Colon (tissue), 2 donors: ENCODE data around the gene COL6A5.
"Not testable (repeated sequence)": the region's sequence is repeated elsewhere in the genome, so short reads cannot be mapped to it uniquely, and the experiment has no call there.

Experiments used
- FAIRE-seq: peaks from 2 replicates; lab custom pipeline; 2012; peaks lifted over from hg19 to GRCh38; lab: Jason Lieb, UNC
- donor health status: control.
- donor health status: control.

COL6A5 gene

DNA sequence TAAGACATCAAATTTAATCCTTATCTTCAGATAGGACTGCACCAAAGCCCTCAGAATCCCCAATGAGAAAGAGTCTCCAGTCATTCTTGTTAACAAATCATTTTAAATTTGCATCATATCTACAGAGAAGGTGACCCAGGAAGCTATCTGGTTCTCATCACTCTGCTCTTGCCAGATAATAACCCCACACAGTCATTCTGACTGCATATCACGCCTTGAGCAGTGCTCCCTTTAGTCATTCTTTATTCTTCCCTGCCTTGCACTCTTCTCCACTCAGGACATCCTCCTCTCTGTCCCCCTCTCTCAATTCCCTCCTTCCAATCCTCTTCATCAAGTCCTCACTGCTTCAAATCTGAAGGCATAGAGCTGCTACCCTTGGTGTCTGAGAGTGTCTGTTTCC lies 87.8 kb downstream of the COL6A5 start:
- no peak for FAIRE-seq

DNA sequence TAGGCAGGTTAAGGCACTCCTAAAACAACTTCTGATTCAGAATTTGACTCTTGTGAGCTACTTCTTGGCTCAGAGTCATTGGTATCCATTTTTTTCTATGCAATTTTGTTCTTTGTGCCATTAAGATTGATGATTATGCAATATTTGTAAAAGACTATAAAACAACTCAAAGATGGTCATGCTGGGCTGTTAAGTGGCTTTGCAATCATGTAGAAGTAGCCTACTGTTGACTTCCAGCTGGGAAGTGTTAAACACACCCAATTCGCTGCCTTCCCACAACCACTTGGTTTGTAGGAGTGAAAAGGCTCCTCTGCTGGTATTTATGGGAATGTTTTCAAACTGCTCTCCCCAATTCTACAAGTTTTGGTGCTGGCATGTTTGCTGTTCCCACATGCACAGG lies 96.8 kb downstream of the COL6A5 start:
- no peak for FAIRE-seq

DNA sequence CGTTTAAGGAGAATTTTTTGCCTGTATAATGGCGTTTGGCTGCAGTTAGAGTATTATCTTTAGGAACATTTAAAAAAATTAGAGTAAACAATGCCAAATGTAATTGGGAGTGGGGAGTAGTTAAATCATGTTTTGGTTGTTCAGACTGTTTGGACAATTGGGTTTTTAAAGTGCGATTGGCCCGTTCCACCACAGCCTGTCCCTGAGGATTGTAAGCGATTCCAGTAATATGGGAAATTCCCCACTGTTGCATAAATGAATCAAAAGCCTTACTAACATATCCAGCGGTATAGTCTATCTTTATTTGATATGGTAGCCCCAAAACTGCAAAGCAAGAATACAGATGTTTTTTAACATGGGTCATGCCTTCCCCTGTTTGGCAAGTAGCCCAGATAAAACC lies 101.4 kb downstream of the COL6A5 start:
- FAIRE-seq: not testable (repeated sequence)

GRCh38 chr3:130448155-130448554 lies 102.7 kb downstream of the COL6A5 start:
- not testable (repeated sequence) for FAIRE-seq

- FAIRE-seq: no peak
Measured at GRCh38 chr3:130456540-130456939, 111.1 kb downstream of the COL6A5 start.

DNA sequence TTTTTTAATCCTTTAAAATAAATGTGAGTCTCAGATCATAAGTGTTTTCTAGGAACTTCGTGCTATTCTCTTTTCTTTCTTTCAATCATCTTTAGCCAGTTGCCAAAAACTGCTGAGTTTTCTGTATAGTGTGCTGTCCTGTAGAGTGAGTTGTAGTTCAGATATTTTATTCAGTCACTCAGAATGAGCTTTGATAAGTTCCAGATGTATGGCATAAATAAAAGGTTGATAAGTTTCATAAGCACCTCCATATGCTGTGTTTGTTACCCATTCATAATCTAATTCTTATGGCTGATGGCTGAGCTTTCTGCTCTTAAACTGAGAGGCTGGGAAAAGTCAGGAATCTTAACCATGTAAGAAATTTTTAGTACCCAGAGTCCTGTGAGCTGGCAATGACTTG lies 112.2 kb downstream of the COL6A5 start:
- FAIRE-seq: no peak

DNA sequence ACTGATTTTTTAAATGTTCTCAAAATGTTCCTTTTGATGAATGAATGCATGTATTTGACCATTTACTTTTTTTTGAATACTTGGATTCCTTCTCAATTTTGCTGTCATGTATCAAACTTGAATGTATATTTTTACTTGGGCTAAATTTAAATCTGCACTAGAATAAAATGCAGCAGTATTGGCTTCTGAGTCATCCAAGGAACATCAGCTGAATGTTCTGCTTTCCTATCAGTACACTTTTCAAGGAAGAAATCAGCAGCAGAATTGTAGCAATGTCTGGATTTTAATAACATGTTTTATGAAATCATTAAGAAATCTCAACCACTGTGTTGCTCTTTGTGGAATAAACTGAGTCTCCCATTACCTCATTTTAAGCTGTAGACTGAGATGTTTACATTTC lies 114.5 kb downstream of the COL6A5 start:
- FAIRE-seq: no peak

DNA sequence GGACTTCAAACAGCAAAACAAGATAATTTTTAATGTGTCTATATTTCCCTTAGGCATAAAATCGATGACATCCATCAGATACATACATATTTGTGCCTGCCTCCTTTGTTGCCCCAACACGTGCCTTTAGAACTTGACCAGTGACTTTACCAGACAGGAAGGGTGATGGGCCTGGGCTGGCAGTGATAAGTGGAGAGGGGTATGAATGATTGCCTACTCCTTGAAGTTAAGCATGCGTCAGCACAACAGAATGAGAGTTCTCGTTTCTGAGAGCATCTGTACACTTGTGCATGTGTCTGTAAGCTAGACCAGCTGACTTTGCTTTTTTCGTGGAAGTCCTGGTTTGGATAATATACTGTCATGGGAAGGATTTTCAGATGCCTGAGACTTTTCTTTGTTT lies 116.6 kb downstream of the COL6A5 start:
- no peak for FAIRE-seq

GRCh38 chr3:130463221-130463620 lies 117.7 kb downstream of the COL6A5 start:
- no peak for FAIRE-seq

DNA sequence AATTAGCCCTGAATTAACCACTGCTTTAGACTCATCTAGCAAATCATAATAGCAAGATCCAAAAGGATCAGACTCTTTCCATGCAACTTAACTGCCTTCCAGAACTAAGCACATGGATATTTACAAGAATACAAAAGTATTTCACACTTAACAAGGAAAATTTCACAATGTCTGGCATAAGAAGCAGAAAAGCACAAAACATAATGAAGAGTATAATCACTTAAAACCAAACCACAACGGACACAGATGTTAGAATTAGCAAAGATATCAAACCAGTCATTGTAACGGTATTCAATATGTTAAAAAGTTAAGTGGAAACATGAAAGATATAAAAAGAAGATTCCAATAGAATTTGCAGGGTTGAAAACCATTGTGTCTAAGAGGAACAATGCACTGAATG lies 120.0 kb downstream of the COL6A5 start:
- FAIRE-seq: no peak

GRCh38 chr3:130468311-130468710 lies 122.8 kb downstream of the COL6A5 start:
- FAIRE-seq: no peak

- FAIRE-seq: no peak
Measured at GRCh38 chr3:130470126-130470525, 124.7 kb downstream of the COL6A5 start.

- no peak for FAIRE-seq
Measured at GRCh38 chr3:130473416-130473815, 127.9 kb downstream of the COL6A5 start.

GRCh38 chr3:130480736-130481135 lies 135.3 kb downstream of the COL6A5 start:
- FAIRE-seq: no peak

DNA sequence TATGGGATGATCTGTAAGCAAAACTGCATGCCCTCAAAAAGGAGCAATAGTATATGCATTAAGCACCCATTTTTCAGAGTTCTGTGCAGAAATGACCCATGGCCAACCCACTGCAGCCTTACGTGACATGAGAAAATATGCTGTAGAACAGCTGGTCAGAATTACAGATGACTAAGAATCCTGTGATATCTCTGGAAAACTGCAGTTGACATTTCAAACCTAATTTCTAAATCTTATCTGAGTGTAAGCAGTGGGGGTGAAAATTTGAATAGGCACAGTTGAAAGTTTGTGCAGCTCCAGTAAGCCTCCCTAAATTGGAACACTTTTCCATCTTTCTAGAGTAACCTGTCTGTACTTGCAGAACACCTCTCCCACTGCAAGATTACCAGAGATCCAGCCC lies 142.8 kb downstream of the COL6A5 start:
- FAIRE-seq: no peak

- no peak for FAIRE-seq
Measured at GRCh38 chr3:130488769-130489450, 143.4 kb downstream of the COL6A5 start.

DNA sequence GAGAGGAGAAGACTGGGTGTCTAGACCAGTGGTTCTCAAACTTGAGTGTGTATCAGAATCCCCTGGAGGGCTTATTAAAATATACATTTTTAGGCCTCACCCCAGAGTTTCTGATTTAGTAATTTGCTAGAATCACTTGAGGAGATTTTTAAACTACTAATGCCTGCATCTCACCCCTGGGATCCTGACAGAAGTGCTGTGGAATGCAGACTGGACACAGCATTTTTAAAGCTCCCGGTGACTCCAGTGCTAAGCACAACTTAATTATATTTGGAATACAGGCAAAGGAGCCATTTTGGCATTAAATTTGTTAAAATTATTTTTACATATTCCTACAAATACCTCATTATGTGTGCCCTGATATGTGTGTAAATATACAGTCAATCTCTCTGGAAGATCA lies 144.8 kb downstream of the COL6A5 start:
- no peak for FAIRE-seq

GRCh38 chr3:130491431-130491830 lies 146.0 kb downstream of the COL6A5 start:
- FAIRE-seq: no peak

GRCh38 chr3:130504701-130505100 lies 159.2 kb downstream of the COL6A5 start:
- no peak for FAIRE-seq

- no peak for FAIRE-seq
Measured at GRCh38 chr3:130506031-130506430, 160.6 kb downstream of the COL6A5 start.

DNA sequence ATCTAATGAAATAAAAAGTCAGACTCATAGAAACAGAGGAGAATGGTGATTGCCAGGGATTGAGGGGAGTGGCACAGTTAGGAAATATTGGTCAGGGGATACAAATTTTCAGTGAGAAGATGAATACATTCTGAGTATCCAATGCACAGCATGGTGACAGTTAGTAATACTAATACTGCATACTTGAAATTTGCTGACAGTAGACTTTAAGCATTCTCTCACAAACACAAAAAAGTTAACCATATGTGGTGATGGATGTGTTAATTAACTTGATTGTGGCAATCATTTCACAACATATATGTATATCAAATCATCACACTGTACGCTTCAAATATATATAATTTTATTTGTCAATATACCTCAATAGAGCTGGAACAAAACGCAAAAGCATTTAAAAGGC lies 162.3 kb downstream of the COL6A5 start:
- FAIRE-seq: no peak

DNA sequence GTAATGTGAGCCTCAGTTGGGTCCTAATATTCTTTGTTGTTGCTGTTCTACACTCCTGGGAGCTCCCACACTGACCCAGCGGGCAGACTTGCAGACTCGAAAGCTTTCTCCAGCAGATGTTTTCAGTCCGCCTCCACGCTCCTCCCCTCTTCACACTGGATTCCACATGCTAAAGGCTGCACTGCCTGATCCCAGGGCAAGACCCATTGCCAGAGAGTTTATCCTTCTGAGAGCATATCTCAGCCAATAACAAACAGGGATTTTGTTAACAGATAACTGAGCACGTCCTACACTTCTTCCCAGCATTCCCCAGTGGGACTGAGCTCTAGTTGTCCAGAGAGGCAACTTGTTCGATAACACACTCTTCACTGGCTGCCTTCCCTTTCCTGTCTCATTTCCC lies 163.5 kb downstream of the COL6A5 start:
- FAIRE-seq: no peak

DNA sequence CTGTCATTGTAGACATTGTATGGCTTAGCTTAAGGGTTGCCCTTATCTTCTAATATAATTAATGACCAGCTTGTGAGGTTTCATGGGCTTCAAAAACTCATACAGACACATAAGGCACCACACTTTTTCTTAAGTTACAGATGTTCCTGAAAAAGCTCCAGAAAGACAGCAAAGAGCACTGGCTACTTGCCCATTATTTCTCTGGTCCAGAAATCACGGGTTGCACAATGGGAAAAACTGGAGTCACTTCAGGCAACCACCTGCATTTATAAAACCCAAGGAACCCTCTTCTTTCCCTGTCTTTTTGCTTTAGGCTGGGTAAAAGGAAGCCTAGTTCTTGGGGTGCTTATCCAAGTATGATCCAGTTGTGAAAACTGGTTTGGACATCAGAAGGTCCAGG lies 169.2 kb downstream of the COL6A5 start:
- no peak for FAIRE-seq

DNA sequence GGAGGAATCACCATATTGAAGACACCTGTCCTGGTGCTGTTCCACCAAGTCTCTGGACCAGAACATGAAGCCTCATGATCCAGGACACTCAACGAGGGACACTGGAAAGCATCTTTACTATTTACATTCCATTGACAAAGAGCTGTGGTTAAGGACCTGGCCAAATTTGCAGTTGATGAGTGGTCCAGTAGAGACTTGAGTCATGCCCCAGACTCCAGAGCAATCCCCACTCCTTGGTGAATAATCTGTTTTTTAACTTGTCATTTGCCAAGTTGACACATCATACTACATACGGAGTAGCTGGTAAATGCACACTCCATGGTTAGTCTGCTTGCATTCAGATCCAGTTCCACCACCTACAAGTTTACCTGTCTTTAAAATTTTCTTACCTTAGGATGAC lies 170.3 kb downstream of the COL6A5 start:
- no peak for FAIRE-seq
